K562 (cell line): ENCODE data around the gene ST6GALNAC1. TPM values are rescaled to one million over a fixed set of nuclear protein-coding genes. Genes with fewer than 3 reads are reported as not detected.
A peak's percentile ranks its signal among the peaks of the same experiment; 100 is the strongest.

Experiments used
- CREBBP ChIP-seq: IDR thresholded peaks from one replicate; pipeline ENCODE4 v1.6.1; 2012; ENCODE audit warnings: low read depth, mild to moderate bottlenecking, control low read depth, inconsistent platforms, low read length
- CREM ChIP-seq: IDR thresholded peaks from 2 replicates; pipeline ENCODE4 v1.6.1; 2014; ENCODE audit warnings: antibody characterized with exemption, low read depth
- KLF16 ChIP-seq: IDR thresholded peaks from 2 replicates; pipeline ENCODE4 v1.6.1; 2016; ENCODE audit warnings: antibody characterized with exemption
- MCM7 ChIP-seq, 2 experiments: fragments of 450-650 bp; IDR thresholded peaks; 2 replicates each; pipeline ENCODE4 v1.6.1; 2016 to 2018
- MEIS2 ChIP-seq: fragments of 450-650 bp; IDR thresholded peaks from 2 replicates; pipeline ENCODE4 v1.6.1; 2014; ENCODE audit warnings: mild to moderate bottlenecking; ENCODE audit not compliant: partially characterized antibody
- MYNN ChIP-seq, 2 experiments: sonication (generic); formaldehyde crosslinking in 1 of 2; IDR thresholded peaks; 2 replicates each; pipeline versions ENCODE4 v1.5.0 to v1.6.1; 2016 to 2020; ENCODE audit warnings: antibody characterized with exemption in 1 of 2, missing genetic modification reagents in 1 of 2
- PCBP1 ChIP-seq: fragments of 200-400 bp; formaldehyde crosslinking; IDR thresholded peaks from 2 replicates; pipeline ENCODE4 v1.6.1; 2018; ENCODE audit warnings: mild to moderate bottlenecking, low read depth, low read length; ENCODE audit not compliant: poor library complexity, severe bottlenecking
- RB1 ChIP-seq: fragments of 450-650 bp; IDR thresholded peaks from 2 replicates; pipeline ENCODE4 v1.6.1; 2017; ENCODE audit warnings: low read depth, mild to moderate bottlenecking
- RFX5 ChIP-seq: IDR thresholded peaks from 2 replicates; pipeline ENCODE4 v1.6.1; 2011; ENCODE audit warnings: low read depth, mild to moderate bottlenecking, improper control_type of control experiment, low read length
- SIX5 ChIP-seq, 2 experiments: IDR thresholded peaks; 2 replicates each; pipeline ENCODE4 v1.6.1; 2011; ENCODE audit warnings: low read length in 2 of 2, borderline replicate concordance in 1 of 2, low read depth in 1 of 2, mild to moderate bottlenecking in 1 of 2, moderate library complexity in 1 of 2; ENCODE audit not compliant: insufficient read depth in 1 of 2
- SMARCE1 ChIP-seq: fragments of 450-650 bp; IDR thresholded peaks from 2 replicates; pipeline ENCODE4 v1.7.1; 2016; ENCODE audit warnings: mild to moderate bottlenecking
- SOX6 ChIP-seq: fragments of 450-650 bp; IDR thresholded peaks from 2 replicates; pipeline ENCODE4 v1.6.1; 2014; ENCODE audit warnings: mild to moderate bottlenecking
- TRIM28 ChIP-seq: fragments of 450-650 bp; IDR thresholded peaks from 2 replicates; pipeline ENCODE4 v1.6.1; 2017
- ZNF57 ChIP-seq: fragments of 450-650 bp; formaldehyde crosslinking; IDR thresholded peaks from 2 replicates; pipeline ENCODE4 v1.4.0; 2020; ENCODE audit warnings: mild to moderate bottlenecking, moderate library complexity
- ZNF695 ChIP-seq: fragments of 450-650 bp; formaldehyde crosslinking; IDR thresholded peaks from 2 replicates; pipeline ENCODE4 v1.4.0; 2020; ENCODE audit warnings: mild to moderate bottlenecking, moderate library complexity
- polyA plus RNA-seq, 8 experiments: library from polyadenylated mRNA; depleted of rRNA in 4 of 8; stranded (reverse) in 5 of 8; unstranded in 3 of 8; fragments of >200 nt; fragmentation: Nextera tagmentation in 2 of 8; fragmentation: Illumina TruSeq in 1 of 8; extraction: Ambion mirVana in 2 of 8; extraction: Trizol in 1 of 8; gene quantifications; 2 replicates each; pipeline versions ENCODE4 v1.2.1 to v1.2.3, GENCODE V29; 2011 to 2014; ENCODE audit warnings: inconsistent platforms in 1 of 8, missing spikeins in 1 of 8
- total RNA-seq, 7 experiments: library from RNA; depleted of rRNA in 6 of 7; stranded (reverse); fragments of >200 nt in 6 of 7; fragmentation: Illumina TruSeq in 2 of 7; extraction: Trizol in 2 of 7; gene quantifications; 2 replicates each; pipeline versions ENCODE4 v1.2.1 to v1.2.3, GENCODE V29; 2011 to 2021; ENCODE audit warnings: low replicate concordance in 1 of 7
- TF ChIP-seq, protein P1 (sequence below): fragments of 250-450 bp; sonication (Bioruptor Pico); IDR thresholded peaks from 2 replicates; pipeline ENCODE4 v1.4.0; 2020
- TF ChIP-seq, protein P2 (sequence below): sonication (generic); formaldehyde crosslinking; IDR thresholded peaks from 2 replicates; pipeline ENCODE4 v1.4.0; 2020; ENCODE audit warnings: mild to moderate bottlenecking, missing genetic modification reagents
- TF ChIP-seq, protein P3 (sequence below): sonication (generic); formaldehyde crosslinking; IDR thresholded peaks from 2 replicates; pipeline ENCODE4 v1.8.0; 2022; ENCODE audit warnings: missing genetic modification reagents, mild to moderate bottlenecking, moderate library complexity, borderline replicate concordance
- TF ChIP-seq, protein P4 (sequence below): fragments of 200-800 bp; sonication (Bioruptor generic); IDR thresholded peaks from 2 replicates; pipeline ENCODE4 v1.6.1; 2017; ENCODE audit warnings: missing genetic modification characterization, missing compliant biosample characterization
- TF ChIP-seq, protein P5 (sequence below): fragments of 450-650 bp; IDR thresholded peaks from 2 replicates; pipeline ENCODE4 v1.6.1; 2016

ST6GALNAC1 gene
- total and polyA plus RNA-seq, 9 of the 15 experiments (the other 6 are each of a cell fraction or from before 2014, with no cell fraction given), result 20.6 to 68.4 (median 50.5) TPM

DNA sequence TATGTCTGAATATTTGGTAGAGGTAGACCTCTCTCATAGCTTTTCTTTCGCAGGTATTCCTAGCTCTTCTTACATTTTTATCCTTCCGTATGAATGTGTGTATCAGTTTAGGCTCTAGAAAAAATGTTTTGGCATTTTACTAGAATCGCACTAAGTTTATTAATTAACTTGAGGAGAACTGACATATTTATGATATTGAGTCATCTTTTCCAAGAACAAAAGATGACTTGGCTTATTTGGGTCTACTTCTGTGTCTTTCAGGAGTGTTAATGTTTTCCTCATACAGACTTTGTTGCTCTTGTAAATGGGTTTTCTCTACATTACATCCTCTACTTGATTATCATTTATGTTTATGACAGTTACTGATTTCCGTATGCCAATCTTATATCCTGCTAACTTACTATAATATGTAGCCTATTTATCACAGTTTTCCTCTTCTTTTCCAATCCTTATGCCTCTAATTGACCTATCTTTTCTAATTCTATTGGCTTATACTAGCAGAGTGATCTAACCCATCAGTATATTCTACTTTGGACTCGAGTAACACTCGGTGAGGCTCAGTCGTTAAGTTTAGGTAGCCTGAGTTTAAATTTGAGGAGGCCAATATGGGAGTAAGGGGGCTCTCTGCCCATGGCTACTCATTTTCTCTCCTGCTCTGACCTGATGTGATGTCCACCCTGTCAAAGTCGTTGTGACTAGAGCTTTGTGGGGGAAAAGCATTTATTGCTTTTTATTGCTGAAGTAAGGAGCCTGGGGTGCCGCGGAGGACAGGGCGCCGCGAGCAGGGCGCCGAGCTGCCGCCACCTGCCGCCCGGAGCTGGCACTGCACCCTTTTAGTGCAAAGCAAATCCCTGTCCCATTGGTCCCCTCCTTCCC is 20.0 kb downstream of the ST6GALNAC1 start (continued):
- TF ChIP-seq MYNN (IDR thresholded peaks at IDR 0.05), result no peak; the same call in 1 of the 2 replicates
- no peak for TF ChIP-seq MYNN (CRISPR knock-in tag; IDR thresholded peaks at IDR 0.05)
- peak; percentile 94 for TF ChIP-seq MEIS2
- TF ChIP-seq, protein P1, sequence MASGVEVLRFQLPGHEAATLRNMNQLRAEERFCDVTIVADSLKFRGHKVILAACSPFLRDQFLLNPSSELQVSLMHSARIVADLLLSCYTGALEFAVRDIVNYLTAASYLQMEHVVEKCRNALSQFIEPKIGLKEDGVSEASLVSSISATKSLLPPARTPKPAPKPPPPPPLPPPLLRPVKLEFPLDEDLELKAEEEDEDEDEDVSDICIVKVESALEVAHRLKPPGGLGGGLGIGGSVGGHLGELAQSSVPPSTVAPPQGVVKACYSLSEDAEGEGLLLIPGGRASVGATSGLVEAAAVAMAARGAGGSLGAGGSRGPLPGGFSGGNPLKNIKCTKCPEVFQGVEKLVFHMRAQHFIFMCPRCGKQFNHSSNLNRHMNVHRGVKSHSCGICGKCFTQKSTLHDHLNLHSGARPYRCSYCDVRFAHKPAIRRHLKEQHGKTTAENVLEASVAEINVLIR (CRISPR knock-in tag), result no peak
- no peak for TF ChIP-seq TRIM28
- TF ChIP-seq ZNF57, result no peak
- TF ChIP-seq MCM7 (IDR thresholded peaks at IDR 0.05), result peak in 1 of 2 experiments; percentile 51; a peak in 1 of 4 replicates
- TF ChIP-seq, protein P2, sequence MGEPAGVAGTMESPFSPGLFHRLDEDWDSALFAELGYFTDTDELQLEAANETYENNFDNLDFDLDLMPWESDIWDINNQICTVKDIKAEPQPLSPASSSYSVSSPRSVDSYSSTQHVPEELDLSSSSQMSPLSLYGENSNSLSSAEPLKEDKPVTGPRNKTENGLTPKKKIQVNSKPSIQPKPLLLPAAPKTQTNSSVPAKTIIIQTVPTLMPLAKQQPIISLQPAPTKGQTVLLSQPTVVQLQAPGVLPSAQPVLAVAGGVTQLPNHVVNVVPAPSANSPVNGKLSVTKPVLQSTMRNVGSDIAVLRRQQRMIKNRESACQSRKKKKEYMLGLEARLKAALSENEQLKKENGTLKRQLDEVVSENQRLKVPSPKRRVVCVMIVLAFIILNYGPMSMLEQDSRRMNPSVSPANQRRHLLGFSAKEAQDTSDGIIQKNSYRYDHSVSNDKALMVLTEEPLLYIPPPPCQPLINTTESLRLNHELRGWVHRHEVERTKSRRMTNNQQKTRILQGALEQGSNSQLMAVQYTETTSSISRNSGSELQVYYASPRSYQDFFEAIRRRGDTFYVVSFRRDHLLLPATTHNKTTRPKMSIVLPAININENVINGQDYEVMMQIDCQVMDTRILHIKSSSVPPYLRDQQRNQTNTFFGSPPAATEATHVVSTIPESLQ, result no peak
- no peak for TF ChIP-seq ZNF695 (CRISPR knock-in tag)
- TF ChIP-seq CREM, result 0 out of 2 replicates have a peak, but pooled peaks have one; percentile 19
- no peak for TF ChIP-seq CREBBP
- TF ChIP-seq SOX6, result no peak; the same call in 1 of the 2 replicates
- TF ChIP-seq, protein P3, sequence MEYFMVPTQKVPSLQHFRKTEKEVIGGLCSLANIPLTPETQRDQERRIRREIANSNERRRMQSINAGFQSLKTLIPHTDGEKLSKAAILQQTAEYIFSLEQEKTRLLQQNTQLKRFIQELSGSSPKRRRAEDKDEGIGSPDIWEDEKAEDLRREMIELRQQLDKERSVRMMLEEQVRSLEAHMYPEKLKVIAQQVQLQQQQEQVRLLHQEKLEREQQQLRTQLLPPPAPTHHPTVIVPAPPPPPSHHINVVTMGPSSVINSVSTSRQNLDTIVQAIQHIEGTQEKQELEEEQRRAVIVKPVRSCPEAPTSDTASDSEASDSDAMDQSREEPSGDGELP, result peak; percentile 50; the same call in 1 of the 2 replicates
- 0 out of 2 replicates have a peak, but pooled peaks have one; percentile 29 for TF ChIP-seq KLF16
- TF ChIP-seq RB1, result peak; percentile 87
- TF ChIP-seq, protein P4, sequence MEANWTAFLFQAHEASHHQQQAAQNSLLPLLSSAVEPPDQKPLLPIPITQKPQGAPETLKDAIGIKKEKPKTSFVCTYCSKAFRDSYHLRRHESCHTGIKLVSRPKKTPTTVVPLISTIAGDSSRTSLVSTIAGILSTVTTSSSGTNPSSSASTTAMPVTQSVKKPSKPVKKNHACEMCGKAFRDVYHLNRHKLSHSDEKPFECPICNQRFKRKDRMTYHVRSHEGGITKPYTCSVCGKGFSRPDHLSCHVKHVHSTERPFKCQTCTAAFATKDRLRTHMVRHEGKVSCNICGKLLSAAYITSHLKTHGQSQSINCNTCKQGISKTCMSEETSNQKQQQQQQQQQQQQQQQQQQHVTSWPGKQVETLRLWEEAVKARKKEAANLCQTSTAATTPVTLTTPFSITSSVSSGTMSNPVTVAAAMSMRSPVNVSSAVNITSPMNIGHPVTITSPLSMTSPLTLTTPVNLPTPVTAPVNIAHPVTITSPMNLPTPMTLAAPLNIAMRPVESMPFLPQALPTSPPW (CRISPR knock-in tag), result peak; percentile 28; the same call in 1 of the 2 replicates
- no peak for TF ChIP-seq PCBP1
- no peak for TF ChIP-seq RFX5
- TF ChIP-seq, protein P5, sequence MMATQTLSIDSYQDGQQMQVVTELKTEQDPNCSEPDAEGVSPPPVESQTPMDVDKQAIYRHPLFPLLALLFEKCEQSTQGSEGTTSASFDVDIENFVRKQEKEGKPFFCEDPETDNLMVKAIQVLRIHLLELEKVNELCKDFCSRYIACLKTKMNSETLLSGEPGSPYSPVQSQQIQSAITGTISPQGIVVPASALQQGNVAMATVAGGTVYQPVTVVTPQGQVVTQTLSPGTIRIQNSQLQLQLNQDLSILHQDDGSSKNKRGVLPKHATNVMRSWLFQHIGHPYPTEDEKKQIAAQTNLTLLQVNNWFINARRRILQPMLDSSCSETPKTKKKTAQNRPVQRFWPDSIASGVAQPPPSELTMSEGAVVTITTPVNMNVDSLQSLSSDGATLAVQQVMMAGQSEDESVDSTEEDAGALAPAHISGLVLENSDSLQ, result peak; percentile 70
- no peak for TF ChIP-seq SIX5 (IDR thresholded peaks at IDR 0.05; ENCODE audit: borderline replicate concordance in 1 of 2, insufficient read depth in 1 of 2, low read depth in 1 of 2, low read length in 2 of 2)
- peak; percentile 79 for TF ChIP-seq SMARCE1
